Stimulated activated CD4-positive, alpha-beta T cell treated with anti-CD3 and anti-CD28 coated beads, Interleukin-4, amount 100 ng/mL, for 48 hours (primary cell): ENCODE data around the gene MEGF6.

Source experiments
- DNase-seq, 2 donors: peaks; one replicate each; pipeline ENCODE4 v3.0.0-alpha.2; 2020; ENCODE audit warnings: low read depth in 2 of 2

Gene MEGF6

DNA sequence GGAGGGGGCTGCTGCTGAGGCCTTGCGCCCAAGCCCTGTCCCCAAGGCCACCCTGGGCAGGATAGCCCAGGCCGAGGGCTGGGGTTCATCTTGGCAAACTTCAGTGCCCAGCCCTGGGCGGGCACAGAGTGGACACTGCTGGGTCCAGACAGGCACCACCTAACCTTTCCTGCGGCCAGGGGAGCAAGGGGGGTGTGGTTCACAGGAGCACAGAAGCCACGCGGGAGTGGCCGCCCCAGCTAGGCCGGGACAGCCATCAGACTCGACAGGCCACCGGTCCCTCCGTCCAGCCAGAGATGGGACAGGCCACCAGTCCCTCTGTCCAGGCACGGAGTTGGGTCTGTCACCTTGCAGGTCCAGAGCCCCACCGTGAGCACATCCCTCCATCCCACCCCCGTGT is 127.9 kb downstream of the MEGF6 start:
- DNase-seq, result no peak

DNA sequence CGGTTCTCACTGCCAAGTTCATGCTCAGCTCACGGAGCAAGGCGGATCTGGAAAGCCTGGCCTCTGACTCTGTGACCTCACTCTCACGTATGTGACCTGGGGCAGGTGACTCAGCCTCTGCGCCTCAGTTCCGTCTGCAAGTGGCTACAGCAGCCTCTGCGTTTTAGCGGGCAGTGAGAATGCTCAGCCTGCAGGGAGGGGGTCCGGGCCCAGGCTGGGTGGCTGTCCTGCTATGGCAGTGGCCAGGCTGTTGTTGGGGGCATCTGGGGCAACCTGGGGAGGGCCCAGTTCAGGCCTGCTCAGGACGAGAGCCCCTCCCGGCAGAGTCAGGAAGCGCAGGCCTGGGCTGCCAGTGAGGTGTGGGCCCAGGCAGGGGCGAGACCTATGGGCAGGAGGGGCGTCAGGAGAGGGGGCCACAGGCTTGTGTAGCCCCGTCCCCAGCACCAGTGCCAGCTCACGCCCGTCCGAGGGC is 128.9 kb downstream of the MEGF6 start:
- DNase-seq, result peak; percentile 6 to 22

DNA sequence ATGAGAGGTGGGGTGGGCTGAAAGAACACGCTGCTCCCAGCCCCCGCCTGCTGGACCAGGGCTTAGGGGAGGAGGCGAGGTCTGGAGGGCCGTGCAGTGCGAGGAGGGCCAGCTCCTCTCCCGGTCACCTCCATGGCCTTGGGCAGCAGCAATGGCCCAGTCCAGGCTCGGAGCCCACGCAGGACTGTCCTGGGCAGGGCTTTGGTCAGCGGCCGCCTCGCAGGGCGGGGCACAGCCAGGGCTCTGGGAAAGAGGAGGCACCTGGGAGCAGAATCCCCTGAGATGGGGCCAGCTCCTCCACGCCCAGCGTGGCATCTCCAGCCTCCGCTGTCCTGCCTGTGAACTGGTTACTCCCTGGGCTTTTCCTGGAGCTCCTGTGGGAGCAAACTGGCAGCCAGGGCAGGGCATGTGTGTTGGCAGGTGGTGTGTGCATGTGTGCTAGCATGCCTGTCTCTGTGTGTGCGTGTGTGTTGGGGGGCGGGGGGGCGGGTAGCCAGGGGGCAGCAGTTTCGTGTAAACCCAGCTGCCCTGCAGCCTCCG is 129.4 kb downstream of the MEGF6 start:
- no peak for DNase-seq

DNA sequence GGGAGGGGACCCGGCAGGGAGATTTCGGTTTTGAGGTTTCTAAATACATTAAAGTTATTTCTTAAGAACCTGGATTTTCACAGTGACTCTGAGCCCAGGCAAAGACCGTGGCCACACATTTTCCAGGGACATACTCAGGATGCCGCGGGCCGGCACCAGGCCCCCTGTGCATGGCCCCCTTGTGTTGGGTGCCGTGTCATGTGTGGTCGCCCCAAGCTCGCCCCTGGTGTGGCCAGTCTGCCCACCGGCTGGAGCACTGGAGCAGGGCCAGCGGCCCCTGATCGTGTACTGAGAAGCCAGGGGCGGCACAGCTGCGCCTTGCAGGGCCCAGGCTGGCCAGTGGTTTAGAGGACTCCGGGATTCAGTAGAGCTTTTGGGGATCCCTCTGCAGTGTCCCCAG is 130.3 kb downstream of the MEGF6 start:
- no peak for DNase-seq

DNA sequence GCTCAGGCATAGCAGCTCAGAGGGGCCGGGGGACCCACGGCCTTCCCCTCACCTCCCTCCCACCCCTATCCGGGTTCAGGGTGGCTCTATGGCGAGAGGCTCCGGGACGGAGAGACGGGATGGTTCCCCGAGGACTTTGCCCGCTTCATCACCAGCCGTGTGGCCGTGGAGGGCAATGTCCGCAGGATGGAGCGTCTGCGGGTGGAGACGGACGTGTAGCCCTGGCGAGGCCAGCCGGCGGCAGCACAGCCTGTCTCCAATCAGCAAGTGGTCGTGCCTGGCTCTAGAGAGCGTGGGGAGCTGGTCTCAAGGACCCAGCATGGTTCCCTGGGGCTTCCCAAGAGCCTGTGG is 131.0 kb downstream of the MEGF6 start:
- DNase-seq, result no peak

DNA sequence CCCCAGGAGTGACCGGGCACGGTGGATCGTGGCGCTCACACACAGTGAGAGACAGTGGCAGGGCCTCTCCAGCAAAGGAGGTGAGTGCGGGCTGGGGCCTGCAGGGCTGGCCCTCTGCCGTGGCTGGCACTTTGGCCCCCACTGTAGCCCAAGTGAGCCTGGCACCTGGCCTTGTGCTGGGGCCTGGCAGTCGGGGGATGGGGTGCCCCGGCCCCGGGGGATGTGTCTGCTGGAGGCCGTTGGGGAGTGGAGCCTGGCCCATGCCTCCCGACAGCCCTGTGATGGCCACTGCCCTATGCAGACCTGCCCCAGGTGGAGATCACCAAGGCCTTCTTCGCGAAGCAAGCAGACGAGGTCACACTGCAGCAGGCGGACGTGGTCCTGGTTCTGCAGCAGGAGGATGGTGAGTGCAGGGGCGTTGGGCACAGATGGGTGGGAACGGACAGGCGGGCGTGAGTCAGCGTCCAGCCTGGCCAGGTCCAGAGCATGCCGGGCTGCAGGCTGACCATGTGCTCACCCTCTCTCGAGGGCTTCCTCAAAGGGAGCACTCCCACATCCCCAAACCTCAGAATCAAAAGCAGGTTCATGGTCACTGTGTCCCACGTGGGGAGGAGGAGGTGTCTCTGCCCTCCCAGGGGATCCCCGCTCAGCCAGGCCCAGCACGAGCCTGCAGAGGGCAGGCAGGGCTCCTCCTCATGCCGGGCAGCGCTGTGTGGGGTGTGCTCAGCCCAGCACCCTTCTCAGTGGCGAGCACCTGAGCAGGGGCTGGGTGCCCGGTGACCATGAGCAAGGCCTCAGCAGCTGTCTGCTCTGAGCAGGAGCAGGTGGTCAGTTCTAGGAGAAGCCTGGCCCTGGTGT is 131.6 kb downstream of the MEGF6 start:
- no peak for DNase-seq

DNA sequence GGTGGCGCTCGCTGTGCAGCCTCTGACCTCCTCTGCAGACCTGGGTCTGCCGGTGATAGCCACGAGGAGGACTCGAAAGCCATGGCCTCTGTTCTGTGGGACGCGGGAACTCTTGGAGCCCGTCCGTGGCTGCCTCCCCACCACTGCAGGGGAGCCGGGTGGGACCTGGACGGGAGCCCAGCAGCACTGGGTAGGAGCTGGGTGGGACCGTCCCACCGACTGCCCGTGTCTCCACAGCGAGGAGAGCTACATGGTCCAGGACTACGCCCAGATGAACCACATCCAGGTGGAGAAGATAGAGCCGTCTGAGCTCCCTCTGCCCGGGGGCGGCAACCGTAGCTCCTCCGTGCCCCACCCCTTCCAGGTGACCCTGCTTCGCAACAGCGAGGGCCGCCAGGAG is 133.1 kb downstream of the MEGF6 start:
- DNase-seq, result no peak

DNA sequence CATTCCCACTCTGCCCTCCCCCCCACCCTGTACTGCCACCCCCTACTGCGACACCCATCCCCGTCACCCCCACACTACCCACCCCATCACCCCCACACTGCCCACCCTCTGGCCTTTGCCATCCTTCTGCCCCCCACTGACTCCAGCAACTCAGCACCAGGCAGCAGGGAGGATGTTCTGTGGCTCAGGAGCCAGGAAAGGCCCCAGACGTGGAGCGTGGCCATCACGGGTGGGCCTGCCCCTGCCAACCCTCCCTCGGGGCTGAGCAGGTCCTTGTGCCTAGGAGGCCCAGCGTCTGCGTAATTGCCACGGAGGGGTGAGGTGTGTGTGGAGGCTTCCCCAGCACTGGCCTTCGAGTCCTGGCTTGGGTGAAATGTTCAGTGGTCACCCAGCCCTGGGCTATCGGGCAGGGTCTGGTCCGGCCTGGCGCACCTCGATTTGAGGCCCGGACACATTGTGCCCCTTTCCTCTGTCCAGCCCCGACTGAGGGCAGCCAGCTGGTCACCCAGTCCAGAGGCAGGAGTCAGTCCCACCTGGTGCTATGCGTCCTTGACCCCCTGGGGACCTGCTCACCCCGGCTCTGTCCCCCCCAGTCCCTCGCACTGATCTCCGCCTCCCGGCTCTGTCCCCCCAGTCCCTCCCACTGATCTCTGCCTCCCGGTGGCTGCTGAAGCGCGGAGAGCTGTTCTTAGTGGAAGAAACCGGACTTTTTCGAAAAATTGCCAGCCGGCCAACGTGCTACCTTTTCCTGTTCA is 133.9 kb downstream of the MEGF6 start:
- no peak for DNase-seq

DNA sequence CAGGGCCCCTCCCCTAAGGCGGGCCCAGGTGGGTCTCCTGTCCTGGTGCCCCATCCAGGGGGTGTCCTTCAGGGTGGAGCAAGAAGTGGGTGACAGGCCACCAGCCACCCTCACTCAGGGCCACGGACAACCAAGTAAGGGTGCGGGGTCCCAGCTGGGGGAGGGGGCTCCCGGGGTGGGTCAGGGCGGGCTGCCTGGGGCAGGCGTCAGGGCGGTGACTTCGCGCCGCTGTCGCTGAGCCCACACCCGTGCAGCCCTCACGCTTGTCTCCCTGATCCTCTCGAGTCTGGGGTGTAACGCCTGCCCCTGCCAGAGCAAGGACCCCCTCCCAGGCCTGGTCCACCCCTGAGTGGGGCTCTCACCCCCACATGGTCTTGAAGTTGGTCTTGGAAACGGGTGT is 134.6 kb downstream of the MEGF6 start:
- DNase-seq, result no peak

DNA sequence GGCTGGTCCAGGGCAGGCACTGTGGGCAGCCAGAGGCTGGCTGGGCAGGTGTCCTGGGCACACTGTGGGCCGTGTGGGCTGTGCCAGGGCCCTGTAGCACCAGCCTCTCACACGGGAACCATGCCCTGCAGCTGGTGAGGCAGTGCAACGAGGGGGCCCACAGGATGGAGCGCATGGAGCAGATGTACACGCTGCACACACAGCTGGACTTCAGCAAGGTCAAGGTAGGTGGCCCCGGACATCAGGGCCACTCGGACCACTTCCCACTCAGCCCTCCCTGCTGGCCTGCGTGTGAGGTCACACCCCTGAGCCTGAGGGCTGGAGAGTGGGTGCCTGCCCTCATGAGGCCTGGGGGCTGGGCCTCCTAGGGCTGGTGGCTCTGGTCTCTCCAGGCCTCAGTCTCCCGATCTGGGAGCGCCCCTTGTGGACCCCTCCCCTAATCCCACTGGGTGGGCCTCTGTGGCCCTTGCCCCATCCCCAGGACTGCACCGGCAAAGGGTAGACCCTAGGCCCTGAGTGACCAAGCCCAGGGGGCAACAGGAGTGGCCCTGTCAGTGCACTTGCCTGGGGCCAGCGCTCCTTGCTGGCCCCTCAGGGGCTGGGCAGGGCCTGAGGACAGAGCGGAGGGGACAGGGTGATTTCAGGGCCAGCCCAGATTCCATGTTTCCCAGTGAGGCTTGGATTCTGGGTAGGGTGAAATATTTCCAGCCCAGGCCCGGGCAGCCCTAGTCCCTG is 135.3 kb downstream of the MEGF6 start:
- DNase-seq, result no peak

DNA sequence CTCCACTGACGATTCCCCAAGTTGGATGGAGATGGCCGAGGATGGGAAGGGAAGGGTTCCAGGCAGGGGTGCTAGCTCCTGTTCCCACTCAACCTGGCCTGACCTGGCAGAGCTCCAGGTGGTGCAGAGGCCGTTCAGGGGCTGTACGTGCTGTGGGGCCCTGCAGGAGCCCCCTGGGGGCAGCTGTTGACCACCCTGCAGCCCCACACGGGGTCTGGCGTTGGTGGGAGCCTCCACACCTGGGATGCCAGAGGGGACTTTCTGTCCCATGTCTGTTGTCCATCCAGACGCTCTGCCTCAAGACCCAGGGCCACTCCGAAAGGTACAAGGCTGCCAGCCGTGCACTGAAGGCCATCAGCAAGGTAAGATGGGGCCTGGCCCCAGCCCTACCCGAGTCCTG is 136.9 kb downstream of the MEGF6 start:
- DNase-seq, result no peak

DNA sequence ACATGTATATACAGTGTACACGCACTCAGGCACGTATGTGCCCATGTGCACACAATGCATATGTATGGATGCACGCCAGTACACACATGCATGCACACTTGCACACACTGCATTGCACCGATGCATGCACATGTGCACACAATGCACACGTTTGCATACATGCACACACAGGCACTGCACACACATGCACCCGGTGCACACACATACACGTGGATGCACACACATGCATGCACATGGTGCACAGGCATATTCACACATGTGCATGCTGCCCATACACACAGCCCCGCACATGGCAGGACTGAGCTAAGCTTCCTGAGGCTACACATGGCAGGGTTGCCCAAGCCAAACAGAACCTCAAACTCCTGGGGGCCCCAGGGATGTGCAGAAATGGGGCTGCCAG is 137.3 kb downstream of the MEGF6 start:
- no peak for DNase-seq

DNA sequence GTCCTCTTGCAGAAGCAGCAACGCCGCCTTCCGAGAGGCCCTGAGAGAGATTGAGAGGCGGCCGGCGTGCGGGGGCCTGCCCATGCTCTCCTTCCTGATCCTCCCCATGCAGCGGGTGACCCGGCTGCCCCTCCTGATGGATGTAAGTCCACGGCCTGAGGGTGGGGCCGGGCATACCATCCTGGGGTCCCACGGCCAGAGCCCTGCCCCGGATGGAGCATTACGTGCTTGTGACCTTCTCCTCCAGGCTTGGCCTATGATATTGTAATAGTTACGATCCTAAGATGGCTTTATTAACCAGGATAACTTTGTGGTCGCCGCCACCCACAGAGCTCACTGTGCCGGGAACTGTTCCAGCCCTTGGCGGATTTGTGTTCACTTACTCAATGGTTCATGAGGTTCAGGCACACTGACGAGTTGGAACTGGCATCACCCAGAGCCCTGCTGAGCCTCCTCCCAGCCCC is 137.9 kb downstream of the MEGF6 start:
- no peak for DNase-seq

DNA sequence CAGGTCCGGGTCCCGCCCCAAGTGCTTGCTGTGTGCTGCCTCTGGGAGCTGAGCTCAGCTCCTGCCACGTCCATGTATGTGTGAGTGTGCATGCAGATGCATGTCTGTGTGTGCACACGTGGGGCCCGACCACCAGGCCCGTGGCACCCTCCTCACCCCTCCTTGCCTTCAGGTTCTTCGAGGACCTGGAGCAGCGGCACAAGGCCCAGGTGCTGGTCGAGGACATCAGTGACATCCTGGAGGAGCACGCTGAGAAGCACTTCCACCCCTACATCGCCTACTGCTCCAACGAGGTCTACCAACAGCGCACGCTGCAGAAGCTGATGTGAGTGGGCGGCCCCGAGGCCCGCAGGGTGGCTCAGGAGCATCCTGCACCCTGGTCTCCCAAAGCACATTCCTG is 138.4 kb downstream of the MEGF6 start:
- no peak for DNase-seq

DNA sequence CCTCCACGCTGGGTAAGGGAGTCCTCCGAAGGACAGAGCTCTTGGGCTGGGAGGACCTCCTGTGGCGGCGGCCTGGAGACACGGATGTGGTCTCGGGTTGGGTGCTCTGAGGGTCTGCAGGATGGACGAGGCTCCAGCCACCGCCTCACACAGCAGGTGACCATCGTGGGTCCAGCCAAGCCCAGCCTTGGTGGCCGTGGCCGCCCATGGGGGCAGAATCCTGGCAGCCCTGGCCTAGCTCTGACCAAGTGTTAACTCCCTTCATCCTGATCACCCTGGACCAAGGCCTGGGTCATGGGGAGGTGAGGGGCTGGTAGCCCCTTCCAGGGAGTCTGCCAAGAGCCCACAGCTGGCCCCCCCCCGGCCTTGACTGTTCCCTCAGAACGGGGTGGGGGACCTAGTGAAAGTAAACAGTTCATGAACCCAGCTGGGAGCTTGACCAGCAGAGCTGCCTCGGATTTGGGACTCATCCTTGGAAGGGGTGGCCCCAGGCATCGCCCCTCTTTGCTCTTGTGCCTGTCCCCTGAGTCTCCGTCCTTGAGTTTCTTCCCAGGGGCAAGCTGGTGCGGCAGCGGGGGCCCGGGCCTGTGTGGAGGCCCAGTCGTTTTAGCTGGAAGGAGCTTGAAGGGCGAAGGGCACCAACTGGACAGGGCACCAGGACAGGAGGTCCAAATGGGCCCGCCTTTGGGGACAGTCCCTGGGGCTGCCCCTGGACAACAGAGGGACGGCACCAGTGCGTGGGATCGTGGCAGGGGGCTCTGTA is 139.0 kb downstream of the MEGF6 start:
- no peak for DNase-seq

DNA sequence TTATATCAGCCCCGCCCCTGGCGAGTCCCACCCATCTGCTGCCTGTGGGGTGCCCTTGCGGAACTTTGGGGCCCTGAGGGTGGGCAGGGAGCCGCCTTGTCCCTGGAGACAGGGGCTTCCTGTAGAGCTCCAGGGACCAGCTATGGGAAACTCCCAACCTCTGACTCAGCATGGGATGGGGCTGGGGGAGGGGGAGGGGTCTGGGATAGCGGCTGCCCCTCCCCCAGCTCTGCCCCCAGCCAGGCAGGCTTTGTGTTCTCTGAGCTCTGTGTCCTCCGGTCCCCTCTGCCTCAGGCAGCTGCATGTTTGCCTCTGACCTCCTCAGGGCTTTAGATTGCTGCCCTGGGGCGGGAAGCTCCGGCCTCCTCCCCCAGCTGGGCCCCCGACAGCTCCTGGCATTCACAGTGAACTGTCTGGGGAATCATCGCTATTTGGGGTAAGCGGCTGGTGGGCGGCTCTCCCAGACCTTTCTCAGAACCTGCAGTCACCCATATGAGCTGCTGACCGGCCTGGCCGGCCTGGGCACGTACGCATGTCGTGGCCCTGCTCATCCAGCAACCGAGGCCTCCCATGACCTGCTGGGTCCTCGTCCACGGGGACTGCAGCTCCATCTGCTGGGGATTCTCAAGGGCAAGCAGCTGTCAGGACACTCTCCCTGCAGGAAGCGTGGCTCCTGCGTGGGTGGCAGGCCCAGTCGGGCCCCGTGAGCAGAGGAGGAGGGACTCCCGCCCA is 139.8 kb downstream of the MEGF6 start:
- DNase-seq, result no peak

DNA sequence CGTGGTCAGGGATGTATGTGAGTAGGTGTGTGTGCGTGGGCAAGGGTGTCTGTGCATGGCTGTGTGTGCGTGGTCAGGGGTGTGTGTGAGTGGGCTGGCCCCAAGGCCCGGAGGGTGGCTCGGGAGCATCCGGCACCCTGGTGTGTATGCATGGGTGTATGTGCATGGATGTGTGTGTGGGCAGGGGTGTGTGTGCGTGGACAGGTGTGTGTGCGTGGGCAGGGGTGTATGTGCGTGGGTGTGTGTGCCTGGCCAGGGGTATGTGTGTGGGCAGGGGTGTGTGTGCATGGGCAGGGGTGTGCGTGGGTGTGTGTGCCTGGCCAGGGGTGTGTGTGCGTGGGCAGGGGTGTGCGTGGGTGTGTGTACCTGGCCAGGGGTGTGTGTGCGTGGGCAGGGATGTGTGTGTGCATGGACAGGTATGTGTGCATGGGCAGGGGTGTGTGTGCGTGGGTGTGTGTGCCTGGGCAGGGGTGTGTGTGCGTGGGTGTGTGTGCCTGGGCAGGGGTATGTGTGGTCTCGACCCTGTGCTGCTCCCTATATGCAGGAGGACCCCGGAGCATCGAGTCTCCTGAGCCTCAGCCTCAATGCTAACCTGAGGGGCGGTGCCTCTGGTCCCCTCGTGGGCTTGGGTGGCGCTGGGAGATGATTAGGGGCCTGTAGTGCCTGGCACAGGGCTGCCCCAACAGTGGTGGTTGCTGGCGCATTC is 140.5 kb downstream of the MEGF6 start:
- no peak for DNase-seq

DNA sequence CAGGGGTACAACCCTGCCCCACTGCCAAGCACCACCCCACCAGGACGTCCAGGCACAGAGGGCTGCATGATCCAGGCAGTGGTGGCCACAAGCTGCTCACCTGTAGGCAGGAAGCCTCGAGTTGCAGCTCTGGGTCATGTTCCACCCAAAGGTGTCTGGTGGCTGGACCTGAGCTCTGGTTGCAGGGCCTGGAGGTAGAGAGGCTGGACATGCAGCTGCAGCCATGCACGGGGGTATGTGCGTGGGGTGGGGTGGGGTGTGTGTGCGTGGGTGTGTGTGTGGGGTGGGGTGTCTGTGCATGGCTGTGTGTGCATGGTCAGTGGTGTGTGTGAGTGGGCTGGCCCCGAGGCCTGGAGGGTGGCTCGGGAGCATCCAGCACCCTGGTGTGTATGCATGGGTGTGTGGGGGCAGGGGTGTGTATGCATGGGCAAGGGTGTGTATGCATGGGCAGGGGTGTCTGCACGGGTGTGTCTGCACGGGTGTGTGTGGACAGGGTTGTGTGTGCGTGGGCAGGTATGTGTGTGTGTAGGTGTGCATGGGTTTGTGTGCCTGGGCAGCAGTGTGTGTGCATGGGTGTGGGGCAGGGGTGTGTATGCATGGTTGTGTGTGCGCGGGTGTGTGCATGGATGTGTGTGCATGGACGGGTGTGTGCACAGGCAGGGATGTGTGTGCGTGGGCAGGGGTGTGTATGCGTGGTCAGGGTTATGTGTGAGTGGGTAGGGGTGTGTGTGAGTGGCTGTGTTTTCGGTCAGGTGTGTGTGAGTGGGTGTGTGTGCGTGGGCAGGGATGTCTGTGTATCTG is 141.3 kb downstream of the MEGF6 start:
- no peak for DNase-seq
